Endothelial cell of umbilical vein (primary cell): ENCODE measurements around the gene DDX27. TPM values are rescaled to one million over a fixed set of nuclear protein-coding genes. Genes with fewer than 3 reads are reported as not detected.

Experiments used
- BruUV-seq: library from RNA; stranded (reverse); fragments of 400-500 nt; replicated peaks from 2 replicates; lab custom pipeline; 2021; lab: Mats Ljungman, UMichigan
- CTCF ChIA-PET: fragments of 300-600, 350-600 bp; sonication (Branson Sonifier 250); formaldehyde crosslinking; loops from one replicate; lab custom pipeline; 2021; ENCODE audit warnings: antibody characterized with exemption, inconsistent platforms; lab: Charles Lee
- POLR2A ChIA-PET: fragments of 300-600, 350-600 bp; sonication (Branson Sonifier 250); formaldehyde crosslinking; loops from one replicate; lab custom pipeline; 2021; ENCODE audit warnings: antibody characterized with exemption, inconsistent platforms; lab: Charles Lee
- DNase-seq: peaks from one replicate; pipeline ENCODE4 v3.0.0-alpha.2; 2011; ENCODE audit warnings: low read depth, low spot score
- FAIRE-seq: peaks from 2 replicates; lab custom pipeline; 2011; peaks lifted over from hg19 to GRCh38; lab: Jason Lieb, UNC
- H2AFZ ChIP-seq: 2 replicates; pipeline ENCODE4 v1.6.0; 2012; ENCODE audit warnings: low read depth, low read length, control low read depth, inconsistent platforms
- H3K27ac ChIP-seq: 2 replicates; pipeline ENCODE4 v1.5.1; 2011; ENCODE audit warnings: low read depth, mild to moderate bottlenecking, control low read depth, low read length, moderate library complexity; ENCODE audit not compliant: insufficient read depth
- H3K27me3 ChIP-seq, 2 experiments: 2 replicates each; pipeline versions ENCODE4 v1.6.0 to v1.6.1; 2011; ENCODE audit warnings: low read length in 2 of 2, mixed read lengths in 1 of 2; ENCODE audit not compliant: control insufficient read depth in 2 of 2, insufficient read depth in 2 of 2
- H3K36me3 ChIP-seq, 2 experiments: 2 replicates in 1 of 2; 3 replicates in 1 of 2; pipeline ENCODE4 v1.5.1; 2011; ENCODE audit warnings: low read length in 2 of 2, mild to moderate bottlenecking in 1 of 2, moderate library complexity in 1 of 2; ENCODE audit not compliant: control insufficient read depth in 2 of 2, insufficient read depth in 2 of 2; ENCODE audit errors: extremely low read depth in 1 of 2
- H3K4me1 ChIP-seq: 3 replicates; pipeline ENCODE4 v1.5.1; 2011; ENCODE audit warnings: mild to moderate bottlenecking, low read length; ENCODE audit not compliant: control insufficient read depth, insufficient read depth; ENCODE audit errors: extremely low read depth
- H3K4me2 ChIP-seq: 2 replicates; pipeline ENCODE4 v1.6.1; 2011; ENCODE audit warnings: low read length, control low read depth, mixed read lengths; ENCODE audit not compliant: insufficient read depth
- H3K4me3 ChIP-seq, 3 experiments: fragments of 200-600 bp in 1 of 3; sonication (generic), shearing (Covaris generic) in 1 of 3; replicated peaks in 1 of 3; 2 replicates each; pipeline ENCODE4 v1.5.1; 2011 to 2016; ENCODE audit warnings: control low read depth in 3 of 3, low read length in 3 of 3, mild to moderate bottlenecking in 2 of 3, inconsistent platforms in 1 of 3, low read depth in 1 of 3, moderate library complexity in 1 of 3; ENCODE audit not compliant: insufficient read depth in 1 of 3
- H3K79me2 ChIP-seq: 2 replicates; pipeline ENCODE4 v1.6.0; 2012; ENCODE audit warnings: low read length, inconsistent platforms; ENCODE audit not compliant: control insufficient read depth, insufficient read depth
- H3K9ac ChIP-seq: replicated peaks from 2 replicates; pipeline ENCODE3; 2011; ENCODE audit warnings: low read length, control low read depth; ENCODE audit not compliant: insufficient read depth; ENCODE audit errors: extremely low read depth
- H3K9me1 ChIP-seq: replicated peaks from 3 replicates; pipeline ENCODE4 v1.6.0; 2011; ENCODE audit warnings: mild to moderate bottlenecking, low read length; ENCODE audit not compliant: control insufficient read depth, insufficient read depth; ENCODE audit errors: extremely low read depth
- H3K9me3 ChIP-seq: replicated peaks from 2 replicates; pipeline ENCODE4 v1.5.1; 2012; ENCODE audit warnings: low read length, inconsistent platforms; ENCODE audit not compliant: control insufficient read depth, insufficient read depth
- H4K20me1 ChIP-seq: replicated peaks from 2 replicates; pipeline ENCODE3; 2011; ENCODE audit warnings: mild to moderate bottlenecking, low read length; ENCODE audit not compliant: control insufficient read depth, insufficient read depth; ENCODE audit errors: extremely low read depth
- CTCF ChIP-seq, 2 donors: IDR thresholded peaks; 1 replicate in 1 of 2; 2 replicates in 1 of 2; pipeline ENCODE4 v1.5.1; 2011; ENCODE audit warnings: low read length in 2 of 2, mild to moderate bottlenecking in 2 of 2, moderate library complexity in 2 of 2, control low read depth in 1 of 2, inconsistent platforms in 1 of 2, low read depth in 1 of 2; ENCODE audit not compliant: insufficient read depth in 1 of 2; ENCODE audit errors: extremely low read depth in 1 of 2
- EZH2 ChIP-seq: IDR thresholded peaks from 2 replicates; pipeline ENCODE4 v1.6.1; 2012; ENCODE audit warnings: borderline replicate concordance, low read depth, mild to moderate bottlenecking, moderate library complexity, low read length, inconsistent platforms; ENCODE audit not compliant: severe bottlenecking
- FOS ChIP-seq: IDR thresholded peaks from 2 replicates; pipeline ENCODE4 v1.6.1; 2011; ENCODE audit warnings: mild to moderate bottlenecking, low read length, moderate library complexity, borderline replicate concordance; ENCODE audit not compliant: insufficient read depth
- GATA2 ChIP-seq: IDR thresholded peaks from 2 replicates; pipeline ENCODE4 v1.7.0; 2011; ENCODE audit warnings: low read depth, mild to moderate bottlenecking, moderate library complexity, mixed read lengths, low read length; ENCODE audit not compliant: insufficient read length, insufficient read depth
- JUN ChIP-seq: IDR thresholded peaks from 2 replicates; pipeline ENCODE4 v1.6.1; 2011; ENCODE audit warnings: borderline replicate concordance, low read depth; ENCODE audit not compliant: insufficient read length, insufficient read depth
- MAX ChIP-seq: IDR thresholded peaks from 2 replicates; pipeline ENCODE4 v1.6.1; 2011; ENCODE audit not compliant: insufficient read depth, insufficient read length
- MYC ChIP-seq: IDR thresholded peaks from one replicate; pipeline ENCODE4 v1.6.1; 2011; ENCODE audit warnings: mild to moderate bottlenecking, low read depth, low read length
- POLR2A ChIP-seq: IDR thresholded peaks from 2 replicates; pipeline ENCODE4 v1.6.1; 2012; ENCODE audit warnings: low read depth, mild to moderate bottlenecking, control low read depth, low read length
- POLR2AphosphoS5 ChIP-seq: IDR thresholded peaks from 2 replicates; pipeline ENCODE4 v1.6.1; 2012; ENCODE audit warnings: low read depth, mild to moderate bottlenecking, control low read depth, low read length, moderate library complexity; ENCODE audit not compliant: insufficient read depth
- dilution Hi-C: fragments of 300-500 bp; cut with MboI; formaldehyde crosslinking; loops from one replicate; pipeline ENCODE4 v1.15.0; 2019; ENCODE audit warnings: low sequenced_read_pairs; ENCODE audit not compliant: extremely low pct_ligation_motif_present
- intact Hi-C: fragments of 100-400 bp; cut with micrococcal nuclease; formaldehyde crosslinking; loops from one replicate; pipeline ENCODE4 v1.10.0; 2022
- polyA plus RNA-seq, 4 experiments: library from polyadenylated mRNA; depleted of rRNA in 3 of 4; stranded (reverse) in 3 of 4; unstranded in 1 of 4; fragments of >200 nt; gene quantifications; 2 replicates each; pipeline versions ENCODE4 v1.2.1 to v1.2.3, GENCODE V29; 2011 to 2012; ENCODE audit warnings: missing spikeins in 1 of 4
- total RNA-seq: library from RNA; stranded (reverse); gene quantifications from 2 replicates; pipeline ENCODE4 v1.2.3, GENCODE V29; 2021

The DDX27 gene
- total and polyA plus RNA-seq, 2 donors (not counting 3 experiments of a cell fraction or from before 2014, with no cell fraction given): 24.0 to 25.7 TPM

GRCh38 chr20:49272654-49273053 is 53.4 kb downstream of the DDX27 start:
- FAIRE-seq: no peak
- TF ChIP-seq POLR2A (no peak), JUN (no peak), MAX (no peak), FOS (no peak), CTCF (IDR thresholded peaks at IDR 0.05; ENCODE audit: extremely low read depth in 1 of 2, insufficient read depth in 1 of 2, low read depth in 1 of 2, low read length in 2 of 2) (no peak), EZH2 (no peak), POLR2AphosphoS5 (no peak), GATA2 (no peak), MYC (no peak)

More at GRCh38 chr20:49272654-49273053, 53.4 kb downstream of the DDX27 start:
- Histone ChIP-seq H3K4me2 (no peak overlapping the region), H3K9ac (no peak overlapping the region), H2AFZ (no peak overlapping the region), H3K4me3 (no peak overlapping the region), H3K27me3 (no peaks in the 10 kb centered on the region), H3K9me1 (no peaks in the 10 kb centered on the region), H3K27ac (no peak overlapping the region), H3K79me2 (peaks cover 83% of the 10 kb centered on the region), H4K20me1 (no peaks in the 10 kb centered on the region), H3K4me1 (peaks cover 17% of the 10 kb centered on the region), H3K36me3 (peaks cover 15 to 21% of the 10 kb centered on the region in 2 experiments), H3K9me3 (no peaks in the 10 kb centered on the region)
- ChIA-PET POLR2A (no interaction called here), CTCF (interaction anchor here (1.6 kb wide), 1 partner anchor 26 kb away, joined by 3 read pairs; no protein-coding TSS in a partner anchor)
- intact Hi-C loops: no loop called here
- no TSS peak for BruUV-seq
- DNase-seq: no peak
- dilution Hi-C loops: no loop called here
